Lung (tissue), 12 donors: Measurements from ENCODE around the gene MAN2A1. TPM values are rescaled to one million over a fixed set of nuclear protein-coding genes. Genes with fewer than 3 reads are reported as not detected.

Source experiments
- ATAC-seq: fragments of 200-7000 bp; cut with Tn5 transposase; one replicate; pipeline ENCODE4 v1.9.1; 2020; ENCODE audit warnings: moderate number of reproducible peaks; ENCODE audit not compliant: insufficient read depth, low FRiP score
- DNase-seq, 3 donors: peaks; one replicate each; pipeline ENCODE4 v3.0.0-alpha.2; 2013 to 2017
- H3K27ac ChIP-seq, 2 donors: one replicate each; pipeline ENCODE4 v1.5.1; 2013; ENCODE audit warnings: mild to moderate bottlenecking in 2 of 2, moderate library complexity in 2 of 2, control low read depth in 1 of 2, inconsistent platforms in 1 of 2, low read depth in 1 of 2, low read length in 1 of 2
- H3K27me3 ChIP-seq, 3 donors: one replicate each; pipeline ENCODE4 v1.5.1; 2013; ENCODE audit warnings: low read length in 2 of 3; ENCODE audit not compliant: control insufficient read depth in 3 of 3, insufficient read depth in 3 of 3
- H3K36me3 ChIP-seq, 4 donors: one replicate each; pipeline ENCODE4 v1.5.1; 2013; ENCODE audit warnings: low read length in 4 of 4, mild to moderate bottlenecking in 1 of 4, moderate library complexity in 1 of 4; ENCODE audit not compliant: control insufficient read depth in 4 of 4, insufficient read depth in 4 of 4
- H3K4me1 ChIP-seq, 5 donors: one replicate each; pipeline ENCODE4 v1.5.1; 2013; ENCODE audit warnings: low read length in 5 of 5, mild to moderate bottlenecking in 2 of 5, moderate library complexity in 1 of 5; ENCODE audit not compliant: control insufficient read depth in 5 of 5, insufficient read depth in 5 of 5
- H3K4me3 ChIP-seq: one replicate; pipeline ENCODE4 v1.5.1; 2013; ENCODE audit warnings: mild to moderate bottlenecking, control low read depth, moderate library complexity
- H3K9ac ChIP-seq, 2 donors: one replicate each; pipeline ENCODE4 v1.5.1; 2013; ENCODE audit warnings: low read length in 2 of 2, control low read depth in 1 of 2; ENCODE audit not compliant: insufficient read depth in 1 of 2
- H3K9me3 ChIP-seq, 4 donors: one replicate each; pipeline ENCODE4 v1.5.1; 2013; ENCODE audit warnings: low read length in 3 of 4, mild to moderate bottlenecking in 1 of 4, moderate library complexity in 1 of 4; ENCODE audit not compliant: control insufficient read depth in 4 of 4, insufficient read depth in 3 of 4
- CTCF ChIP-seq: IDR thresholded peaks from 2 replicates; pipeline ENCODE4 v1.5.1; 2012; ENCODE audit warnings: mild to moderate bottlenecking; ENCODE audit errors: control extremely low read depth, extremely low read depth
- WGBS, 2 donors: extraction: QIAGEN DNeasy Blood & Tissue Kit; methylation state at CpG; one replicate each; pipeline ENCODE4 v1.1.7; 2013; 5-methylcytosine and 5-hydroxymethylcytosine counted together
- polyA plus RNA-seq, 2 donors: library from polyadenylated mRNA; stranded (reverse); fragments of 200-250 nt; gene quantifications; one replicate each; pipeline ENCODE4 v1.2.1, GENCODE V29; 2013
- total RNA-seq, 2 donors: library from RNA; depleted of rRNA in 1 of 2; stranded (reverse); fragments of >200 nt in 1 of 2; gene quantifications; one replicate each; pipeline ENCODE4 v1.2.1, GENCODE V29; 2014 to 2021
- donor health status: control.
- donor health status: control.
- donor health status: Bipolar disorder and iron deficiency.
- donor health status: healthy.
- donor health status: DM: yes; HTN: yes; CAD: no.

MAN2A1 gene
- total and polyA plus RNA-seq, 4 donors, result 7.8 to 65.1 (median 25.3) TPM

- TF ChIP-seq CTCF, result no peak
- H3K9me3 ChIP-seq, result no peaks in the 10 kb centered on the region
- 89 to 91% methylated on average over 3 of the region's 3 CpGs for WGBS, 2 donors
- no peak overlapping the region for H3K27ac ChIP-seq
- H3K4me3 ChIP-seq, result no peak overlapping the region
- H3K36me3 ChIP-seq, result no peaks in the 10 kb centered on the region
- H3K9ac ChIP-seq, result no peak overlapping the region
- H3K4me1 ChIP-seq, result peaks cover 2 to 13% (median 7%) of the 10 kb centered on the region in 5 donors
- ATAC-seq, result no peak
- no peaks in the 10 kb centered on the region for H3K27me3 ChIP-seq
- no peak for DNase-seq
Observed at GRCh38 chr5:109700516-109701153, 10.9 kb downstream of the MAN2A1 start.

- no peak for TF ChIP-seq CTCF
- Histone ChIP-seq H3K27me3 (no peaks in the 10 kb centered on the region), H3K9me3 (no peaks in the 10 kb centered on the region), H3K9ac (no peak overlapping the region), H3K27ac (no peak overlapping the region), H3K4me1 (peaks cover 2 to 13% (median 7%) of the 10 kb centered on the region in 5 donors), H3K4me3 (no peak overlapping the region), H3K36me3 (no peaks in the 10 kb centered on the region)
- 94 to 99% methylated on average over 2 of the region's 2 CpGs for WGBS, 2 donors
- DNase-seq, result no peak
- ATAC-seq, result no peak
Observed at GRCh38 chr5:109701252-109701651, 11.5 kb downstream of the MAN2A1 start.

- no peak for TF ChIP-seq CTCF
- H3K9ac ChIP-seq, result no peak overlapping the region
- H3K36me3 ChIP-seq, result no peaks in the 10 kb centered on the region
- H3K4me3 ChIP-seq, result no peak overlapping the region
- DNase-seq (no peak), ATAC-seq (no peak)
- no peak overlapping the region for H3K27ac ChIP-seq
- 87% methylated on average over 2 of the region's 2 CpGs for WGBS, 2 donors
- H3K4me1 ChIP-seq, result peaks cover 2 to 13% (median 7%) of the 10 kb centered on the region in 5 donors
- no peaks in the 10 kb centered on the region for H3K9me3 ChIP-seq
- no peaks in the 10 kb centered on the region for H3K27me3 ChIP-seq
Observed at GRCh38 chr5:109701792-109702191, 12.1 kb downstream of the MAN2A1 start.

GRCh38 chr5:109703166-109703565 is 13.4 kb downstream of the MAN2A1 start:
- Histone ChIP-seq H3K4me1 (peaks cover 0 to 13% (median 3%) of the 10 kb centered on the region in 5 donors), H3K27ac (no peak overlapping the region), H3K9ac (no peak overlapping the region), H3K9me3 (no peaks in the 10 kb centered on the region), H3K4me3 (no peak overlapping the region), H3K27me3 (no peaks in the 10 kb centered on the region), H3K36me3 (no peaks in the 10 kb centered on the region)
- TF ChIP-seq CTCF, result no peak
- no peak for ATAC-seq
- no peak for DNase-seq
